GM19023 (cell line): ENCODE data around the gene CIDEA.
"Not testable (repeated sequence)": the region's sequence is repeated elsewhere in the genome, so short reads cannot be mapped to it uniquely, and the experiment has no call there.

Source experiments
- ATAC-seq: cut with Tn5 transposase; IDR thresholded peaks from one replicate; pipeline ENCODE4 v1.9.1; 2021; ENCODE audit warnings: mild to moderate bottlenecking, moderate library complexity; ENCODE audit not compliant: unreplicated experiment

Gene CIDEA

DNA sequence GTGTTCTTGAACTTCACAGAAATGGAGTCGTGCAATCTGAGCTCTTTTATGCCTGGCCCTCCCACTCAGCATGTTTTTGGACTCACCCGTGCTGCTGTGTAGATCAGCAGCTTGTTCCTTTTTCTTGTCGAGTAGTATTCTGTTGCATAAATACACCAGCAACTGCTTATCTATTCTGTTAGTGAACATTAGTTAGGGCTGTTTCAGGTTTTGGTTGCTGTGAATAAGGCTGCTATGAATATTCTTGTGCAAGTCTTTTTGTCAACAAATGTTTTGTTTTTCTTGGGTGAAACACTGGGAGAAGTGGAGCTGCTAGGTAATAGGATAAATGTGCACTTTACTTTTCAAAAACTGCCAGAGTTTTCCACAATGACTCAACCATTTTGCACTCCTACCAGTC lies 15.3 kb upstream of the CIDEA start:
- no peak for ATAC-seq

DNA sequence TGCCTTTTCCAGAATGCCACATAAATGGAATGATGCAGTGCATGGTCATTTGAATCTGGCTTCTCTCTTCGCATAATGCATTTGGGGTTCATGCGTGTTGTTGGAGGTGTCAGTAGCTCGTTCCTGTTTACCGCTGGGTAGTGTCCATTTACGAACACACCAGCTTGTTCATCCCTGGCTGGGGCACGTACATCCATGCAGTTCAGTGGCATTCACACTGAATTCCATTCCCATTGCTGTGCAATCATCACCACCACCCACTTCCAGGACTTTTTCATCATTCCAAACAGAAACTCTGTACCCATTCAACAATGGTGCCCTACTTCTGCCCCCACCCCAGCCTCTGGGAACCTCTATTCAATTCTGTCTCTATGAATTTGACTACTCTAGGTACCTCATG lies 14.7 kb upstream of the CIDEA start:
- no peak for ATAC-seq

DNA sequence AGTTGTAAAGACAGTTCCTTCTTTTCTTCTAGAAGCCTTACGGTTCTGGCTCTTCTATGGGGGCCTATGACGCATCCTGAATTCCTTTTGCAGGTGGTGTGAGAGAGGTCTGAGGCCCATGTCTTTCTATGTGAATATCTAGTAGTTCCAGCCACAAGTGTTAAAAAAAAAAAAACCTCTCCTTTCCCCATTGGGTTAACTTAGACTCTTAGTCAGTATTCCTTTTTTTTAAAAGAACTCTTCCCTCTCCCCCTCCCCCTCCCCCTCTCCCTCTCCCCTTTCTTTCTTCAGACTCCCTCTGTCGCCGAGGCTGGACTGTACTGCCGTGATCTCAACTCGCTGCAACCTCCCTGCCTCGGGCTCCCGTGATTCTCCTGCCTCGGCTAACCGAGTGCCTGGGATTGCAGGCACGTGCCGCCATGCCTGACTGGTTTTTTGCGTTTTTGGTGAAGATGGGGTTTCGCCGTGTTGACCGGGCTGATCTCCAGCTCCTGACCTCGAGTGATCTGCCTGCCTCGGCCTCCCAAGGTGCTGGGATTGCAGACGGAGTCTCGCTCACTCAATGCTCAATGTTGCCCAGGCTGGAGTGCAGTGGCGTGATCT lies 11.4 kb upstream of the CIDEA start:
- no peak for ATAC-seq

DNA sequence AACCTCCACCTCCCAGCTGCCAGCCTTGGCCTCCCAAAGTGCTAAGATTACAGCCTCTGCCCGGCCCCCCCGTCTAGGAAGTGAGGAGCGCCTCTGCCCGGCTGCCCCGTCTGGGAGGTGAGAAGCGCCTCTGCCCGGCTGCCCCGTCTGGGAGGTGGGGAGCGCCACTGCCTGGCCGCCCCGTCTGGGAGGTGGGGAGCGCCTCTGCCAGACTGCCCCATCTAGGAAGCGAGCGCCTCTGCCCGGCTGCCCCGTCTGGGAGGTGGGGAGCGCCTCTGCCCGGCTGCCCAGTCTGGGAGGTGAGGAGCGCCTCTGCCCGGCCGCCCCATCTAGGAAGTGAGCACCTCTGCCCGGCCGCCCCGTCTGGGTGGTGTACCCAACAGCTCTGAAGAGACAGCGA lies 10.9 kb upstream of the CIDEA start:
- ATAC-seq, result not testable (repeated sequence)

DNA sequence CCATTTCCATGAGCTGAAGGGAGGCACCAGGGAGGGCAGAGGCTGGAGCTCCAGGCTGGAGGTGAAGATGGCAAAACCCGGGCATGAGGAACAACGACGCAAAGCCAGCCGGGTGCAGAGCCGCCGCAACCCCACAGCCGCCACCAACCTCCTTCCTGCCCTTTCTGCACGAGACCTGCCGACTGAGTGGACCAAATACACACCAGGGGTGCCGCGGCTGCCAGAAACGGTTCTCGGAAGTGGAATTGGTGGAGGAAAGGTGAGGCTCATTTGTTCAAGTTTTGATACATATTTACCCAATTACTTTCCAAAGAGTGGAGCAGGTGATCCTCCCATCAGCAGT lies 8.4 kb upstream of the CIDEA start:
- no peak for ATAC-seq

DNA sequence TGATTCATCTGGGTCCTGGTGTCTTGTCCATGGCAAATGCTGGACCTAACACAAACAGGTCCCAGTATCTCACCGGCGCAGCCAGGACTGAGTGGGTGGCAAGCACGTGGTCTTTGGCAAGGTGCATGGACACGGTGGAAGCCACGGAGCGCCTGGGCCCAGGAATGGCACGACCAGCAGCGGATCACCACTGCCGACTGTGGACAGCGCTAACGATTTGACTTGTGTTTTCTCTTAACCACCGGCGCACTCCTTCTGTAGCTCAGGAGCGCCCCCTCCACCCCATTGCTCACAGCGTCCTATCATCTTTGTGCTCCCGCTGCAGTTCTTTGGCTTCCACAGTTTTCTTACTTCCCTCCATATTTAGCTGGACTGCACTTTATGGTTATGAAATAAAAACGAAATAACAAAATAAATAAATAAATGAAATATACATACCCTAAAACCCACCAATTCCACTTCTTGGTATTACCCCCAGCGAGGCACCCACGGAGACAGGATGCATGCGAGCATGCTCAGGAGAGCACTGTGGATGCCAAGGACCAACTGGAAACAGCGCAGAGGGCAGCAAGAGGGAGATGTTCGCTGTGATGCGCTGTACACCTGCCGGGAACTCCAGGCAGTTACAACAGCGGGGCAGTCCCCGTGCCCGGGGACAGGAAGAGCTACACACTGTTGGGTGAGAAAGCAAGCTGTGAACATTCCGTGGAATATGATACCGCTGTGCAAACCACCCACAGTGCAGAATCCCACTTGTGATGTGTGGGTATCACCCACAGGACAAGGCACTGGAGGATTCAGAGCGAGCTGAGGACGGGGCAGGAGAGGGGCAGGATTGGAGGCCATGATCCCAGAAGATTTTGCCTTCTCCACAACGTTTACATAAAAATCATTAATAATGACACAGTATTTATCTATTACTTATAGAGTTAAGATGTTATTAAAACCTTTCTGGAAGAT lies 7.0 kb upstream of the CIDEA start:
- ATAC-seq, result no peak

DNA sequence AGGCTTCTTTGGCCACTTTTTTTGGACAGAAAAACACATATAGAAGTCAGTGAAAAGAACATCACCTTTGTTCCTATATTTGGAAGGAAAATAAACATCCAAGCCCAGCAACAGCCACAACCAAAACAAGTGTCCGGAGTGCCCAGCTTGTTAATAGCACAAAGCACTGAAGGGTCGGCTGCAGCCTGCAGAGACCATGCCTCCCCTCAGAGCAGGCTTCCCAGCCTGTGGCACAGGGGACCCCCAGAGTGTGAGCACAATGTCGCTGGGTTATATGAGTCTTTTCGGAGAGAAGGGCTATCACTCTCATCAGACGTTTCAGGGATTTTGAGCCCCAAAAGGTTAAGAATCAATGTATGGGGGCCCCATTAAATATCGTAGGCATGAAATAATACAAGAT lies 6.2 kb upstream of the CIDEA start:
- ATAC-seq, result no peak

DNA sequence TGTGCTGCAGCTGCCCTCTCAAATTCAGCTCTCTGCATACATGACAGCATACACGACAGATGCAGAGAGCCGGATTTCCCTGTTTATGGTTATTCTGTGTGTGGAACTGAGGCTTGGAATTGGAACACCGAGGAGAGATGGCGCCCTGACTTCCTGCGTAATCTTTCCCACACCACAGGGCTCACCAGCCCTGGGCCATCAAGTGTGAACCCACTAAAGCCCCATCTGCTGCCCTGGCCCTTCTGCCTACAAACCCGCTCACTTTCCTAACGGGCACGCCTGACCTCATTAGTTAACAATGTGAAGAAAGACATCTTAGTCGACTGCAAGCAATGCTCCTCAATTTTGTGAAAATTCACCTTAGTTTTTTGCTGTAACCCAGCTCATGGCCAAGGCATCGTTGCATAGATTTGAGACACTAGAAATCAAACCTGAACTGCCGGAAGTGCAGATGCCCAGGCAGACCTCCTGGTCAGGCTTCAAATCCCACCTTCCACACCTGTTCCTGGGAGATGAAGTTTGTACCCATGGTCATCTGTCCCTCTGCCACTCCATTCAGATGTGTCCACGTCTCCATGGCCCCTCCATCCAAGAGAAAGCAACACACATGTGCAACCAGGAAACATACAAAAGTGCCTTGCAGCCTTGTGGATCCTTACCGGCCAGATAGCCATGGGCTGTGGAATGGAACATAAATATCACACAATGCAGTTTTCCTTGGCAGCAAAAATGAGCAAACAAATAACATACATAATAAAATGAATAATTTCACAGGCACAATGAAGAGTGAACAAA lies 5.0 kb upstream of the CIDEA start:
- no peak for ATAC-seq

DNA sequence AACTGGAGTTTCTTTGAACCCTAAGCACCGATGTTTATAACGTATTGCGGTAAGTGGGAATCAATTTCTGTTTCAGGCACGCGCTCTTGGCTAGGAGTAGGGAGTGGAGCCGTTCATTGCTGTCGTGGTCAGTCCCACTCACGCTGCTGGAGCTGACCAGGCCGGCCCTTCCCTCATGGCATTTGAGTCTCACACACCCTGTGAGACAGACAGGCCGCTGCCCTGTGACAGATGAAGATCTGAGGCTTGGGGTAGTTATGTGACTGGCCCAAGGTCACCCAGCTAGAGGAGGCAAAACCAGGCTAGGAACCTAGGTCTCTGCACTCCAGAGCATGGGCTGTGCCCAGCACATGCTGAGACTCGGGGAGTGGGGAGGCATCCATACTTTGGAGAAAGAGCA lies 2.9 kb upstream of the CIDEA start:
- no peak for ATAC-seq

DNA sequence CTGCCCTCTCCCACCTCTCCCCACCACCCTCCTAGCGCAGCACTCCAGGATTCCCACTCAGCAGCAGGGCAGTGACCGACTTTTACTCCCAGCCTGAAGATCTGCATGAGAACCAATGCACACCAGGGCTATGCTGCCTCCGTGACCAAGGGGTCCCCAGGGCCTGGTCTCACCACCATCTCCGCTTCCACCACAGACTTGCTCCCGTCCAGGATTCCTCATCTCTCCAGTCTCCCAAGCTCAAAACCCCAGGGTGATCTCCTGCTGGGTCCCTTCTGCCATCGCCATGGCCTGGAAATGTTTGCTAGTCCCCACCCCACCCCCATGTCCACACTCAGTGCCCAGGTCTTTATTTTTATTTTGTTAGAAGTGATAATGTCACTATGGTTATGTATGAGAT lies 2.1 kb upstream of the CIDEA start:
- ATAC-seq, result no peak

DNA sequence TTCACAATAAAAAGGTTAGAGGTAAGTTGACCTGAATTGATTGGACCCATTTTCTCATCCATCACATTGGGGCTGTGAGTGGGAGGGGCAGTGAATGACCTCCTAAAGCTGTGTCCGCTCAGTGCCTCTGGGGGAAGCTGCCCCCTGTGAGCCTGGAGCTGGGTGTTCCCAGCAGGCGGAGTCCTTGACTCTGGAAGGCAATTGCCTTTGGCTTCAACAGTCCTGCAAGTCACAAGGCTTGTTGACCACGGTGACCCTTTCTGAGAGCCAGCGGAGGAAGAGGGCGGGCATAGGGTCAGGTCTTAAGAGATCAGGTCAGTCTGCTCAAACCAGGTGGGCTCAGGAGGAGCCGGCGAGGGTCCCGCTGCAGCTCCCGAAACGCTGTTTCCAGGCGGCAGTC lies 1.1 kb upstream of the CIDEA start:
- no peak for ATAC-seq

DNA sequence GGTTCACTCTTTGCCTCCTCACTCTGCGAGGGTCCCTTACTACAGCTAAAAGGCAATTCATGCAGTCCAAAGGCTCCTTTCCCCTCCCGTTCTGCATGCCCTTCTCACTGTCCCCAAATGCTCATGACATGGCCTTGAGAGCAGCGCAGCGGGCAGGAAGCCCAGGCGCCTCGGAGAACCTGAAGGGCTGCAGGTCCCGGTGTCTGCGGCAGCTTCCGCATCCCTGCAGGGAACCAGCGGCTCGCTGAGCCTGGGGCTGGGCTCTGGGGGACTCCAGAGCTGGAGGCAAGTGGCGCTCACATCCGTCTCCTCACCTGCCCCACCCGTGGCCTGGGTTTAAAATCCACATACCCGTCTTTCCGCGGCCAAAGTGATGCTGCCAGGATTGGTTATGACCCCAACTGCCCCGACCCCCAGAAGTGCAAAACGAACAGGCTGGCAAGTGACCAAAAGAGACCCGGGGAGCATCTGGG lies 462 bp upstream of the CIDEA start:
- no peak for ATAC-seq

DNA sequence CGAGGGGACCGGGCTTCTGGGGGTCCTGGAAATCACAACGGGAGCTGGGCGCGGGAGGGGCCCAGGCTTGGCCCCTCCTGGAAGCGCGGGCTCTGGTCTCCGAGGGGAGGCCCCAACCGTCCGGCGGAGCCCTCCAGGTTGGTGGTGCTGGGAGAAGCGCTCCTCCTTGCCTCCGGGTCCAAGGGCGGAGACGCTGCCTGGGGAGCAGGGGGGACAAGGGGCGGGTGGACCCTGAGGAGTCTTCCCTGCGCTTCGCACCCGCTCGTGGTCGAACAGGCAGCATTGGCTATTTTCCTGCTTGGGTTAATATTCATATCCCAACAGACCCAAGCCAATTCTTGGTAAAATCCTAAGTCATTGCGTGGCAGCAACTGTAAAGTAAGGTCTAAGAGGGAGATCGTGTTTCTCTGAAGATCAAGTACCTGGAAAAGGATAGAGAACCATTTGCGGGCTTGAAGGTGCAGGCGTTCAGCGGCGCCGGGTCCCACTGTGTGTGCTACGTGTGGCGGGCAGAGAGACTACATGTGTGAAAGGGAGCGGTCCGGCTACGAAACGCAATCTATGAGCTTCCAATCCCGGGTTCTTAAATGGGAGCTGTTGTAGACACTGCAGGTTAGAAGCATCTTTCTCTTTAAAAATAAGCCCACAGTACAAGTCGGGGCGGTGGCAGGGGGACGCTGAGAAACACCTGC lies 805 bp downstream of the CIDEA start:
- ATAC-seq, result no peak

DNA sequence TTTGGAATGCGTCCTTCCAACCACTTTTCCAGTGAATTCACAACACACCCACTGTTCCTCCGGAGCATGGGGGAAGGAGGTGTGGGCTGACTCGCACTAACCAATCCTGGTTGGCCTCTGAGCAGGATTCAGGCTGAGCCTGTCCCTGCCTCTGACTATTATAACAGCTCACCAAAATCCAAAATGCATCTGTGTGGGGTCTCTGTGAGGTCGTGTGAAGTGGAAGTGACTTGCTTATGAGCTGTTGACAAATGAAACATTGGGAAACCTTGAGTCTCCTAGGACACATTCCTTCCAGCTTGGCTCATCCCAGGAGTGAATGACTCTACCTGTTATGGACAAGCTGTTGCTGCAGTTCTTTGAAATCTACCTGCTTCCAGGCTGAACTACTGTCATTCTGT lies 1.5 kb downstream of the CIDEA start:
- ATAC-seq, result no peak

DNA sequence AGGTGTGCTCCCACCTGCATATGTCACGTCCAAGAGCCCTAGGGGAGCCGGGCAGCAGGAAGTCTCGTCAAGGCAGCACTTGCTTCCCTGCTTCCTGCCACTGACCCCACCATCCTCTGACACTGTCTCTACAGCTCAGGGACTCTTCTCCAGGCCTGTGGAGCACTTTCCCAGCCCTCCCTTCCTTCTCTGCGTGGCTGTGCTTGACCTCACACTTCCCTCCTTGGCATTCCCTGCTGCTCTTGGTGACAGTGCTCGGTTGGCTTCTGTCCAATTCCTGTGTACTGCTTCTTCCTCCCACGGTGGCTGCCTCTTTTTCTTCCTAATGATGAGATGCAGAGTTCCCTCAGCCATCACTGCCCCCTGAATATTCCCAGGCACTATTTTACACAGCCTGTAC lies 2.8 kb downstream of the CIDEA start:
- ATAC-seq, result no peak

DNA sequence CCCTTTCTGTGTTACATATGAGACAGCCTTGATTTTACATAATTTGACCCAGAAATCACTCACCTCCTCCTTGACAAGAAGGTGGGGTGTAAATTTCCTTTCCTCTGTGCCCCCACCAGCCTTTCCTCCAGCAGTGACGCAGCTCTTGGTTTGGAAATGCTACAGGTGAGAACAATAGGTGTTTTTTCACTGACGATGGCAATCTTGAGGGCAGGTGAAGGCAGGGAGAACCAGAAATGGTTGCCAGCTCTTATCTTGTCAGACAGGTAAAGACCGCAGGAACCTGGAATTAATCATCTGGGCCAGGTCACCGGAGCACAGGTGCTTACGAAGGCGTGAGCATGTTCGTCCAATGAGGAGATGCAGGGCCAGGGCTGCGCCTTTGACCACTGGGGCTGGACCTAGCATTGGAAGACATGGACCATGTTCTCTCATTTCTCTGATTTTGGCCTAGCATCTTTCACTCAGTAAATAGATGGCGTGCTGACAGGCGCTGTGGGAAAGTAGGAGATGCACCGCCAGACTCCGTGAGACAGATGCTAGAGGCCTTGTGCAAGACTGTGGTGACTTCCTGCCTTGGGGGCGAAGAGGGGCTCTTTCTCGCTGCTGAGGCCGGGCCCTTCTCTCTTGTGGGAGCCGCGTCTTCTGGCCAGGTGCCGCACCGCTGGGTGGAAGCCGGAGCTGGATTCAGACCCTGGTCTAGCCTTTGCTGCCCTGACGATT lies 4.0 kb downstream of the CIDEA start:
- ATAC-seq, result no peak

DNA sequence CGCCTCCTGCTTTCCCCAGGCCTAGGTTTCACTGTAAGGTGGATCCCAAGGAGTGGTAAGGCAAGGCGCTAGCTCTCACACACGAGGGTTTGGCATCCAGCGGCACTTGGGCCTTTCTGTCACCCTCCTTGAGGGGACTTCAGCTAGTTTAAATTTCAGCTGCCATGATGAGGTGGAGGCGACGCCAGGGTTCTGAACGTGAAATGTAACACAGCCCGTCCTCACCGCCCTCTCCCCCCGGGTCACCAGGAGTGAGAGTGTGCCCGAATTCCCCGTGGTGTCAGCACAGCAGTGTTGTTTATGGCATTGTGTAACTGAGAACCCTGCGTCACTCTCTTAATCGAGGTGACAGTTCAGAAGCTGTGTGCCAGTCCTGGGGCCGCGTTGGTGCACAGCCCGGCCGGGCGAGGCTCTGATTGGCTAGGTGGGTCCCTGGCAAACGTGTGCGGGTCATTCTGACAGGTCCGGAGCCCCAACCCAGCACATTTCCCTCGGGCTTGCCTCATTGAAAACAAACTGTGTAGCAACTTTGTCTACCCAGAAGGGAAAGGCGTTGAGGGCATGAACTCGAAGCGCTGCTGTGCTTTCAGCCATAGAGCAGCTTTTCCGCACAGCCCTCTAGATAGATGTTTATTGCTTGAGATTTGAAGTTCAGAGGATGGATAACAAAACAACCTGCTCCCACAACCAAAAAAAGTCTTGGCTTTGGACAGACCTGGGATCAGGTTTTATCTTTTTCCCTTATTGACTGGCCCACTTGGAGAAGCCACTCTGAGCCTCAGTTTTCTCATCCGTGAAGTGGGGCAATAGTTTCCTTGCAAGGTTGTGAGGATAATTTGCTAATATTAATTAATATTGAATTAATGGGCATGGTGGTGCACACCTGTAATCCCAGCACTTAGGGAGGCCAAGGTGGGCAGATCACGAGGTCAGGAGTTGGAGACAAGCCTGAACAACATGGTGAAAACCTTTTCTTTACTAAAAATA lies 4.9 kb downstream of the CIDEA start:
- ATAC-seq, result no peak

DNA sequence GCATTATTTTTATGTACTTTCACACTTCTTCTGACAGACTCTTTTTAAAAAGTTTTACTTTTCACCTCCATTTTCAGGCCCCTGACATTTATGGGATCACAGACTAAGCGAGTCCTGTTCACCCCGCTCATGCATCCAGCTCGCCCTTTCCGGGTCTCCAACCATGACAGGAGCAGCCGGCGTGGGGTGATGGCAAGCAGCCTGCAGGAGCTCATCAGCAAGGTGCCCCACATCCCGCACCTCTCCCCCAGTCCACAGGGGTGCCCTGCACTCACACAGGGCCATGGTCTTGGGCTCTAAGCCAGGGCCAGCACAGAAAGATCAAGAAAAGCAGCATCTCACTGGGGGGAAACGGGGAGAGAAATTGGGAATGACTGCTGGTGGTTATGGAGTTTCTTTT lies 8.6 kb downstream of the CIDEA start:
- no peak for ATAC-seq

DNA sequence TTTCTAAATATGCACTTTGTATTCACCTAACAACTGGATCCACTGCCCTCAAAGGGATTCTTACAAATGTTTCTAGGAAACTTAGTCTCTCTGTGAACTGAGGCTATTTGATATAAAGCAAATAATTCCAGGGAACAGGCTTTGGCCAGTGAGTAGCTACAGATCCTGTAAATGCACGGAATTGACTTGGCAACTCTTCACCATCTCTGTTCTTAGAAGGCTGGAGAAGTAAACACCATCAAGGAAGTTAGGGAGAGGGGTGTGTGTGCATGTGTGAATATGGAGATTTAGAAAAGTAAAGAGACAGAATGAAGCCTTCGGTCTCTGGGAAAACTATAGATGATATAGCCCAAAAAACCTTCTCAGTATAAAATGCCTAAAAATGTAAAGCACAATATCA lies 10.7 kb downstream of the CIDEA start:
- ATAC-seq, result no peak
